Raji (cell line): ENCODE data around the gene PLEKHH1.
A peak's percentile ranks its signal among the peaks of the same experiment; 100 is the strongest.

Experiments
- POLR2A ChIP-seq: IDR thresholded peaks from 2 replicates; pipeline ENCODE4 v1.6.1; 2011; ENCODE audit warnings: low read depth, low read length, control low read depth; ENCODE audit not compliant: insufficient read depth

The PLEKHH1 gene

GRCh38 chr14:67532998-67533753 is at the start of gene PLEKHH1:
Gene PLEKHH1, plus strand, starts transcription at chr14:67533290. Its CDS starts 8,578 bp downstream, at chr14:67541868.
- TF ChIP-seq POLR2A = no peak

GRCh38 chr14:67483579-67484285 is 49.4 kb upstream of the PLEKHH1 start:
- TF ChIP-seq POLR2A = no peak

- TF ChIP-seq POLR2A = no peak
Observed at GRCh38 chr14:67485501-67486095, 47.5 kb upstream of the PLEKHH1 start.

GRCh38 chr14:67486890-67487289 is 46.2 kb upstream of the PLEKHH1 start:
- TF ChIP-seq POLR2A = no peak

- TF ChIP-seq POLR2A = no peak
Observed at GRCh38 chr14:67487332-67487731, 45.8 kb upstream of the PLEKHH1 start.

GRCh38 chr14:67487937-67488893 is 44.9 kb upstream of the PLEKHH1 start, which contains the start of gene TMEM229B:
Gene TMEM229B, minus strand, starts transcription at chr14:67488721. Its CDS starts 14,798 bp downstream, at chr14:67473923.
- TF ChIP-seq POLR2A = 0 out of 2 replicates have a peak, but pooled peaks have one; percentile 12

- no peak for TF ChIP-seq POLR2A
Observed at GRCh38 chr14:67490196-67490595, 42.9 kb upstream of the PLEKHH1 start.

GRCh38 chr14:67491285-67491684 is 41.8 kb upstream of the PLEKHH1 start:
- TF ChIP-seq POLR2A = no peak

GRCh38 chr14:67491741-67492507 is 41.2 kb upstream of the PLEKHH1 start:
- no peak for TF ChIP-seq POLR2A

- no peak for TF ChIP-seq POLR2A
Observed at GRCh38 chr14:67492538-67492937, 40.6 kb upstream of the PLEKHH1 start.

- no peak for TF ChIP-seq POLR2A
Observed at GRCh38 chr14:67493092-67493717, 39.9 kb upstream of the PLEKHH1 start.

GRCh38 chr14:67495827-67496226 is 37.3 kb upstream of the PLEKHH1 start:
- no peak for TF ChIP-seq POLR2A

- TF ChIP-seq POLR2A = no peak
Observed at GRCh38 chr14:67497216-67497615, 35.9 kb upstream of the PLEKHH1 start.

- no peak for TF ChIP-seq POLR2A
Observed at GRCh38 chr14:67497716-67498115, 35.4 kb upstream of the PLEKHH1 start.

GRCh38 chr14:67500981-67501380 is 32.1 kb upstream of the PLEKHH1 start:
- no peak for TF ChIP-seq POLR2A
